Measurements from ENCODE around the gene BHMT2. TPM values are rescaled to one million over a fixed set of nuclear protein-coding genes. Genes with fewer than 3 reads are reported as not detected.

BHMT2 gene
- total RNA-seq, 2 experiments from 2014 or later = not detected

DNA sequence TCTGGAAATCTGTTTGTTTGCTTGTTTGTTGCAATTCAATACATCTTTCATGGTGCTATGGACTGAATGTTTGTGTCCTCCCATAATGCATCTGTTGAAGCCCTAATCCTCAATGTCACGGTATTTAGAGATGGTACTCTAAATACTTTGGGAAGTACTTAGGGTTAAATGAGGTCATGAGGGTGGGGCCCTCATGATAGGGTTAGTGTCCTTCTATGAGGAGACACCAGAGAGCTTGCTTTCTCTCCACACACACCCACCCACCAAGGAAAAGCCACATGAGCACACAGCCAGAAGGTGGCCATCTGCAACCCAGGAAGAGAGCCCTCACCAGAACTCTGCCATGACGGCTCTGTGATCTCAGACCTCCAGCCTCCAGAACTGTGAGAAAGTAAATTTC, 32.8 kb upstream of the BHMT2 start:
- DNase-seq = no peak
- POLR2A ChIA-PET = no interaction called here
- ATAC-seq (ENCODE audit: low read depth) = no peak
- Mint-ChIP-seq H3K27ac (no peak overlapping the region), H3K36me3 (no peaks in the 10 kb centered on the region), H3K9me3 (no peaks in the 10 kb centered on the region), H3K27me3 (peaks cover 2% of the 10 kb centered on the region), H3K4me3 (no peak overlapping the region), H3K4me1 (no peaks in the 10 kb centered on the region)

DNA sequence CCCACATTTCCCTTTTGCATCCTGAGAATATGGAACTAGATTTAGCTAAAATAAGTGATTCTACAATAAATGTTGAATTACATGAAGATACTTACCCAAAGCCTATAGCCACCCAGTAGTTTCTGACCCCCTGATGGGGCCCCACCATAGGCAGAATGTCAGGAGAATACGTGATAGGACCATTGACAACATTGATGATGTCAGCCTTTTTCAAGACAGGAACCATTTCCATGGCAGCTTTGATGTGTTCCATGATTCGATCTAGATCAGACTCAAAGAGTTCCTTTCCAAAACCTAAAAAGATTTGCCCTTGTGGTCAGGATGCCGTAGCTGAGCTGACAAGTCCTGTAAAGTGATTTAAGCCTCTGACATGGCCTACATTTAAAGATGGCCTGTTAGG, 27.4 kb upstream of the BHMT2 start:
- Mint-ChIP-seq H3K9me3 (no peaks in the 10 kb centered on the region), H3K27ac (no peak overlapping the region), H3K36me3 (no peaks in the 10 kb centered on the region), H3K4me3 (no peak overlapping the region), H3K27me3 (peaks cover 19% of the 10 kb centered on the region), H3K4me1 (no peaks in the 10 kb centered on the region)
- ATAC-seq (ENCODE audit: low read depth) (no peak), DNase-seq (no peak)
- POLR2A ChIA-PET = no interaction called here

DNA sequence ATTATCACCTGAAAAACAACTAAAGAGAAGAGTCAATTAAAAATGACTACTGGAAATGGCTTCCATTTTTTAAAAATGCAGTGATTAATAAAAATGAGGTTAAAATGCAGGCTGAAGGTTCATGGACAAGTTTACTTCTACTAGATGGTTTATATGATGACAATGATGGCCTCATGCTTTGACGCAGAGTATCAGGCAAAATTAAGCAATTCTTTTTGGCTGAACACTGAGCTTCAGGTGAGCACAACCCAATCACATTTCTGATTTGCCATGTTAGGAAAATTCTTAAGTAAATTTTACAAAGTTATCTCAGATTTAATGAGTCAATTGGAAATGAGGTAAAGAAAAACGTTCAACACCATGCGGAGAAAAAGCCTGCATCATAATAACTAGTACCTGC, 22.4 kb upstream of the BHMT2 start:
- H3K27me3 Mint-ChIP-seq = peaks cover 27% of the 10 kb centered on the region
- H3K4me3 Mint-ChIP-seq = no peak overlapping the region
- H3K36me3 Mint-ChIP-seq = no peaks in the 10 kb centered on the region
- POLR2A ChIA-PET = no interaction called here
- H3K27ac Mint-ChIP-seq = no peak overlapping the region
- H3K4me1 Mint-ChIP-seq = no peaks in the 10 kb centered on the region
- no peaks in the 10 kb centered on the region for H3K9me3 Mint-ChIP-seq
- no peak for ATAC-seq (ENCODE audit: low read depth)
- no peak for DNase-seq

DNA sequence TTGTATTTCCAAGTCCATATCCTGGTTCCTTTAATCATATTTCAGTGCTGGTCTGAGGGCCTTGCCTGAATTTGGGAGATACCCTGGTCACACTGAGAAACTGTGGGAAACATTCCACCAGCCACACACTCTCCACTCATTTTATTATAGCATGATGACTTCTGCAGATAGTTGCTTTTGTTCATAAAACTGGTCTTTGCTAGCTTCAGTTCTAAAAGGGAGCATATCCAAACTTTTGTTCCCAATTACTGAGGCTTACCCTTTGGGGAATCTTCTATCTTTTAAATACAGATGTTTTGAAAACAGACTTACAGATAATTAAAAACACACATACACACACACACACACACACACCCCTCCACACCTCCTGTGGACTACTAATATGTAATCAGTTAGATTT, 21.1 kb upstream of the BHMT2 start:
- Mint-ChIP-seq H3K4me1 (no peaks in the 10 kb centered on the region), H3K4me3 (no peak overlapping the region), H3K36me3 (no peaks in the 10 kb centered on the region), H3K27me3 (peaks cover 27% of the 10 kb centered on the region), H3K27ac (no peak overlapping the region), H3K9me3 (no peaks in the 10 kb centered on the region)
- no peak for ATAC-seq (ENCODE audit: low read depth)
- POLR2A ChIA-PET = no interaction called here
- no peak for DNase-seq

DNA sequence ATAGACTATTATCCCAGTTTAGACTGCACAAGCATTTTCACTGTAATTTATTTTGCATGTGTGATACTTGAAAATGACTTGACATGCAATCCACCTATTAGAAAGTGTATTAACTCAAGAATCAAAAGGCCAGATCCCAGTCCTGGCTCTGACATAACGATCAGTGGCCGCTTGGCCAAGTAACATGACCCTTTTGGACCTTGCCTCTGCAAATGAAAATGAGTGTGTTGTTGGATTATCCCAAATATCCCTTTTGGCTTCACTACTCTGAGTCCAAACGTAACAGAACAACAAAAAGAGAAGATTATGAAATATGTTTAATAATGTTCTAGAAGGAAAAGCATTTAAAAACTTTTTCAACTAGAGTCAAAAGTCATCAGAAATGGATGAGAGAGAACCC, 19.1 kb upstream of the BHMT2 start:
- Mint-ChIP-seq H3K36me3 (no peaks in the 10 kb centered on the region), H3K4me3 (no peak overlapping the region)
- POLR2A ChIA-PET = no interaction called here

DNA sequence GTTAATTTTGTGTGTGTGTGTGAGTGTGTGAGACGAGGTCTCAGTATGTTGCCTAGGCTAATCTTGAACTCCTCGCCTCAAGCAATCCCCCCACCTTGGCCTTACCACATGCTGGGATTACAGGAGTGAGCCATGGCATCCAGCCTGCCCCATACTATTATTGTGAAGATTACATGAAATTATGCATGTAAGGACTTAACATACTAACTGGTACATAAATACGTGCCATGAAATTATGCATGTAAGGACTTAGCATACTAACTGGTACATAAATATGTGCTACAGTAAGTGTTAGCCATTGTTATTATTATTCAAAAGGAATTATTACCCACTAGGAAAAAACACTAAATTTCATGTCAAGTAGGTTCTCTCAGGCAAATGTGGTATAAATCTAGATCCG, 16.2 kb upstream of the BHMT2 start:
- H3K27ac Mint-ChIP-seq = no peak overlapping the region
- no peaks in the 10 kb centered on the region for H3K36me3 Mint-ChIP-seq
- no peaks in the 10 kb centered on the region for H3K9me3 Mint-ChIP-seq
- peaks cover 14% of the 10 kb centered on the region for H3K27me3 Mint-ChIP-seq
- POLR2A ChIA-PET = no interaction called here
- no peaks in the 10 kb centered on the region for H3K4me1 Mint-ChIP-seq
- DNase-seq (no peak), ATAC-seq (ENCODE audit: low read depth) (no peak)
- H3K4me3 Mint-ChIP-seq = no peak overlapping the region

More for the DNA sequence above, 19.1 kb upstream of the BHMT2 start:
- Mint-ChIP-seq H3K4me1 (no peaks in the 10 kb centered on the region), H3K27ac (no peak overlapping the region), H3K27me3 (peaks cover 21% of the 10 kb centered on the region), H3K9me3 (no peaks in the 10 kb centered on the region)
- no peak for DNase-seq
- no peak for ATAC-seq (ENCODE audit: low read depth)

DNA sequence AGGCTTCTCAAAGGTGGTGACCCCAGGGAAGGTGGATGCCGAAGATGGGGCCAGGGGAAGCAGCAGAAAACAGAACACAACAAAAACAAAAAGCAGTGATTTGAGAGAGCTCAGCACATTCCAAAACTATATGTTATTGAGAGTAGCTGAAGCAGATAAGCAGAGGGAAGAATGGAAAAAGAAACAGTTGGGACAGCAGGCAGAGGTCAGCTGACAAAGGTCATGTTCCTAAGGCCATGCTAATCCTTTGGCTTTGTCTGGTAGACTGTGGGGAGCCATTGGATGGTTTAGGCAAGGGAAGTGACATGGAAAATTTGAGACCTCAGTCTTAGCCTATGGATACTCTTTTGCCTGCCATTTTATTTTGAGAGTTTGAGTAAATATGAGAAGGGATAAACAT, 14.6 kb upstream of the BHMT2 start:
- DNase-seq = no peak
- ATAC-seq (ENCODE audit: low read depth) = no peak
- H3K4me3 Mint-ChIP-seq = no peak overlapping the region
- peaks cover 11% of the 10 kb centered on the region for H3K27me3 Mint-ChIP-seq
- no peaks in the 10 kb centered on the region for H3K36me3 Mint-ChIP-seq
- POLR2A ChIA-PET = no interaction called here
- H3K27ac Mint-ChIP-seq = no peak overlapping the region
- no peaks in the 10 kb centered on the region for H3K4me1 Mint-ChIP-seq
- no peaks in the 10 kb centered on the region for H3K9me3 Mint-ChIP-seq

DNA sequence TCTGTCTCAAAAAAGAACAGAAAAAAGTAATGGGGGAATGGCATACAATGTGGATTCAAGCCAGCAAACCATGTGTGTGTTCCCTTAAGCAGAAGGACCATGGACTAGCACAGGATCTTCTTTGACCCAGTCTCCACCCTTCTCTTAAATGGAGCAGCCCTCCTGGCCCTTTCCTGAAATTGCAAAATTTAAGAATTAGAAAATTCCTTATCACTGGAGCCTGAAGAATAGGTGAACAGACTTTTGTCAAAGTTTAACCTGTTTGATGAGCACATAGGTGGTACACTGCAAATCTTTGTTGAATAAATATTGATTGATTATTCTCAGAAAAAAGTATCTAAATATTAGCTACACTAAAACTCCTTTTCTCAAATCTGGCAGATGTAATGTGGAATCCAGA, 12.7 kb upstream of the BHMT2 start:
- ATAC-seq (ENCODE audit: low read depth) = no peak
- H3K9me3 Mint-ChIP-seq = no peaks in the 10 kb centered on the region
- H3K36me3 Mint-ChIP-seq = no peaks in the 10 kb centered on the region
- H3K27ac Mint-ChIP-seq = no peak overlapping the region
- peaks cover 11% of the 10 kb centered on the region for H3K27me3 Mint-ChIP-seq
- DNase-seq = no peak
- POLR2A ChIA-PET = no interaction called here
- no peaks in the 10 kb centered on the region for H3K4me1 Mint-ChIP-seq
- no peak overlapping the region for H3K4me3 Mint-ChIP-seq

DNA sequence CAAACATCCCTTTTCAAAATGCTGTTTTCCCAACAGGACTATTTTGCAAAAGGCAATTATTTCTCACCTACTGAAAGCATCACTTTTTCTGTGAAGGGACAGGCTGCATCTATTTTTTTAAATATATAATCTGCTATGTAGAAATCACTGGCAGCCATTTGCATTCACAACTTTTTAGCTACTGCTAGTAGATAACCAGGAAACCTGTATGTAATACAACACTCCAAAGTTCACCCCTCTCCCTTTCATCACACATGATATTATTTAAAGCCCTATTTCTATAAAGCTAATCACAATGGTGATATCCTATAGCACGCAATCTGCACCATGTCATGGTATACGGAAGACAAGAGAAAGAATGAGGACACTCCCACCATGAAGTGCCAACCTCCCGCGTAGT, 9.9 kb upstream of the BHMT2 start:
- H3K4me3 Mint-ChIP-seq = no peak overlapping the region
- H3K36me3 Mint-ChIP-seq = no peaks in the 10 kb centered on the region
- no peak overlapping the region for H3K27ac Mint-ChIP-seq
- no peak for DNase-seq
- no peak for ATAC-seq (ENCODE audit: low read depth)
- no peaks in the 10 kb centered on the region for H3K4me1 Mint-ChIP-seq
- POLR2A ChIA-PET = no interaction called here
- no peaks in the 10 kb centered on the region for H3K9me3 Mint-ChIP-seq
- H3K27me3 Mint-ChIP-seq = peaks cover 10% of the 10 kb centered on the region

DNA sequence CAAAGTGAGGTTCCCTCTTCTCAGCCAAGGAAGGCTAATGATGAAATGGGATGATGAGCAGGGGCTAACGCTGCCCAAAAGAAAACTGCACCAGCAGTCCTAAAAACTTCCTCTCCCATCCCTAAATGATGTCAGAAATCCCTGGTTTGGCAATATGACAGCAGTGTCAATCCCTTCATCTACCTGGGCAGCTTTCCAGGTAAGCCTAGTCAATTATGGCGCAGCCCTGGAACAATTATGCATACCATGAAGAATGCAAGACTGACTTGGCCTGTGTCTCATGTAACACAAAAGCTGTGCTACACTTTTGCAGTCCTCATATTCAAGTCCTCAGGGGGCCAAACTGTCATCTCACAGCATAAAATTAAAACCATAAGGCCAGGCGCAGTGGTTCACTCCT, 7.1 kb upstream of the BHMT2 start:
- no peak for ATAC-seq (ENCODE audit: low read depth)
- DNase-seq = no peak
- peaks cover 1% of the 10 kb centered on the region for H3K9me3 Mint-ChIP-seq
- H3K4me3 Mint-ChIP-seq = no peak overlapping the region
- no peaks in the 10 kb centered on the region for H3K36me3 Mint-ChIP-seq
- H3K27me3 Mint-ChIP-seq = peaks cover 15% of the 10 kb centered on the region
- no peak overlapping the region for H3K27ac Mint-ChIP-seq
- POLR2A ChIA-PET = no interaction called here
- H3K4me1 Mint-ChIP-seq = no peaks in the 10 kb centered on the region

DNA sequence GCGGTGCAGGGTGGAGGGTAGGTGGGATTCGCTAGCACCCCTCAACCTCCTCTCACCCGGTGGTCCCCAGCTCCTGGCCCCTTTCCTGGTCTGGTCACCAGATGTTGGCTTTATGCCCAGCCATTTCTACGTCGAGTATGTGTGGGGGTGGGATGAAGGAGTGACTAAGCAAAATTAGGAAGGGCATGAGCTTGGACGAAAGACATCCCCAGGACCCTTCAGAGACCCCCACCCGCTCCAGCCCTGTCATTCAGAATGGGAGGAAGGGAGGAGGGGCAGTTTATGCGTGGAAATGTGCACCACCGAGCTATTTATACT, 742 bp downstream of the BHMT2 start:
- no peak for DNase-seq
- no peak for ATAC-seq (ENCODE audit: low read depth)
- Mint-ChIP-seq H3K4me1 (peaks cover 6% of the 10 kb centered on the region), H3K36me3 (peaks cover 3% of the 10 kb centered on the region), H3K9me3 (peaks cover 11% of the 10 kb centered on the region), H3K27ac (no peak overlapping the region), H3K4me3 (no peak overlapping the region), H3K27me3 (peaks cover 42% of the 10 kb centered on the region)
- POLR2A ChIA-PET = no interaction called here

DNA sequence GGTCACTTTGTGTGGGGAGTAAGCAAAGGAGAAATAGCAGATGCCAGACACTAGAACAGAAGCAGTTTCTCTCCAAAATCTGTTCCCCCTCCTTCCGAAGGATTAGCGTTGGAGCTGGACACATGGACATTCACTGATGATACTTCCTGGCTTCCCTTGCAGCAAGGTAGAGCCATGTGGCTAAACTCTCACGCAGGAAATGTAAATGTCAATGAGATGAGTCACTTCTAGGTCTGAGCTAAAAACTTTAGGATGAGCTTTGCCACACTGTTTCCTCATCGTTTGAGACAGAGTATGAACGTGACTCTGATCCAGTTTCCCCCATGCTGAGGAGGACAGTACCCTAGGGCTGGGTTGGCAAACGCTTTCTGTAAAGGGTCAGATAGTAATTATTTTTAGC, 5.1 kb downstream of the BHMT2 start:
- no peak for ATAC-seq (ENCODE audit: low read depth)
- POLR2A ChIA-PET = no interaction called here
- peaks cover 10% of the 10 kb centered on the region for H3K9me3 Mint-ChIP-seq

DNA sequence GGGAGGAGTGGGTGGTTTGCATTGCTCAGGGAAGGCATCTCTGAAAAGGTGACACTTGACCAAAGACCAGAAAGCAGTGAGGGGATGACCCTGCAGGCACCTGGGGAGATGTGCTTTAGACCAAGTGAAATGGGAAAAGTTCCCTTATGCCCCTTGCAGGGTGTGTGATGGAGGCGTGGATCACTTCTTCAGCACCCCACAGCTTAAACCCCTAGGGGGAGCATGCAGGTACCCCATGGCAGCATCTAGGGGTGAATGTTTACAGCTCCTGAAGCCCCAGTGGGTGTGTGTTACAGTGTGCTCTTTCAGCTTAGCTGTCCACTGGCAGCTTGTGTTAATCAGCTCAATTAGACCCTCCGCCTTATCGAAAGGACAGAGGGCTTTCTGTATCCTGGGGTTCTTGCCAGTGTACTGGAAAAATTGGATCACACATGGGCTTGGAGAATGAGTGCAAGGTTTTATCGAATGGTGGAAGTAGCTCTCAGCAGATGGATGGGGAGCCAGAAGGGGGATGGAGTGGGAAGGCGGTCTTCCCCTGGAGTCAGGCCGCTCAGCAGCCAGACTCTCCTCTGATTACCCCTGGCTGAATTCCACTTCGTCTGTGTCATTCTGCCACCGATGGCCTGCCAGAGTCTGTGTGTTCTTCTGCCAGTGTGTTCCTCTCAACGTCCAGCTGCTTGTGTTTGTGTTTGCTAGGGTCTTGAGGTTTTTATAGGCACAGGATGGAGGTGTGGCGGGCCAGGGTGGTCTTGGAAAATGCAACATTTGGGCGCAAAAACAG, 6.3 kb downstream of the BHMT2 start:
- peaks cover 10% of the 10 kb centered on the region for H3K9me3 Mint-ChIP-seq
- POLR2A ChIA-PET = interaction anchor here (0.6 kb wide), 1 partner anchor 1143 kb away, joined by 5 read pairs; no protein-coding TSS in a partner anchor
- H3K4me3 Mint-ChIP-seq = no peak overlapping the region
- H3K27me3 Mint-ChIP-seq = peaks cover 18% of the 10 kb centered on the region
- H3K27ac Mint-ChIP-seq = peak overlapping the region; percentile 13
- ATAC-seq (ENCODE audit: low read depth) (no peak), DNase-seq (no peak)
- peaks cover 3% of the 10 kb centered on the region for H3K36me3 Mint-ChIP-seq
- peaks cover 11% of the 10 kb centered on the region for H3K4me1 Mint-ChIP-seq

More for the DNA sequence above, 5.1 kb downstream of the BHMT2 start:
- no peak for DNase-seq
- Mint-ChIP-seq H3K27ac (no peak overlapping the region), H3K4me3 (no peak overlapping the region), H3K4me1 (peaks cover 11% of the 10 kb centered on the region), H3K27me3 (peaks cover 27% of the 10 kb centered on the region), H3K36me3 (peaks cover 3% of the 10 kb centered on the region)

DNA sequence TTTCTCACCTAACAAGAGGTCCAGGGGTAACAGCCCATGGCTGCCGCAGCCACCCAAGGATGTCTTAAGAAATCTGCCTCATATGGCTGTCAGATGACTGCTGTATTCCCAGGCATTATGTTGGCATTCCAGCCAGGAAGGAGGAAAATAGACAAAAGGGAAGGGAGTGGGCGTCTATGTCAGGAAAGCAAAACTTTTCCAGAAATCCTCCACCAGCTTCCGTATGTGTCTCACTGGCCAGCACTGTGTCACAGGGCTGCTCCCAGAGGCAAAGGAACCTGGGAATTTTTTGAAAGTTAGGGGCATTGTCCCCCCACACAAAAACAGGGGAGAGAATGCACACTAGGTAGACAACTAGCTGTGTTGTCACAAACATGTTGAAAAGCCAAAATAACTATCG, 7.3 kb downstream of the BHMT2 start:
- Mint-ChIP-seq H3K27me3 (peaks cover 10% of the 10 kb centered on the region), H3K36me3 (peaks cover 3% of the 10 kb centered on the region), H3K27ac (no peak overlapping the region), H3K4me1 (peaks cover 11% of the 10 kb centered on the region), H3K4me3 (no peak overlapping the region), H3K9me3 (peaks cover 10% of the 10 kb centered on the region)
- no peak for ATAC-seq (ENCODE audit: low read depth)
- no peak for DNase-seq
- POLR2A ChIA-PET = no interaction called here

All from activated naive CD8-positive, alpha-beta T cell treated with anti-CD3 and anti-CD28 coated beads, Interleukin-2, amount 10 ng/mL, durations not matched to agents 7 days and 5 days (primary cell).